ENCODE measurements around the gene TRAF3IP1. TPM values are rescaled to one million over a fixed set of nuclear protein-coding genes. Genes with fewer than 3 reads are reported as not detected.

TRAF3IP1 gene
- total RNA-seq, 4 donors from 2014 or later = 19.6 to 28.4 (median 21.7) TPM

- H3K4me1 ChIP-seq = no peaks in the 10 kb centered on the region
- H3K4me3 ChIP-seq = no peak overlapping the region
- WGBS, 2 donors (ENCODE audit: low coverage in 1 of 2) = 100% methylated on average over 1 of the region's 2 CpGs; no CpG with 5 or more reads in 1 of the 2 donors
- H3K36me3 ChIP-seq = peaks cover 0 to 39% of the 10 kb centered on the region in 2 donors
- H3K27ac ChIP-seq = no peak overlapping the region
- no peaks in the 10 kb centered on the region for H3K9me3 ChIP-seq
- no peak for ATAC-seq
- TF ChIP-seq CTCF (IDR thresholded peaks at IDR 0.05) (no peak), EP300 (IDR thresholded peaks at IDR 0.05) (no peak), POLR2AphosphoS5 (IDR thresholded peaks at IDR 0.05) (no peak), POLR2A (IDR thresholded peaks at IDR 0.05) (no peak)
- no peaks in the 10 kb centered on the region for H3K27me3 ChIP-seq
Observed at GRCh38 chr2:238336151-238336550, 15.8 kb downstream of the TRAF3IP1 start.

- no peak overlapping the region for H3K27ac ChIP-seq
- H3K4me1 ChIP-seq = no peaks in the 10 kb centered on the region
- TF ChIP-seq POLR2A (IDR thresholded peaks at IDR 0.05) (no peak), CTCF (IDR thresholded peaks at IDR 0.05) (no peak), POLR2AphosphoS5 (IDR thresholded peaks at IDR 0.05) (no peak), EP300 (IDR thresholded peaks at IDR 0.05) (no peak)
- ATAC-seq = no peak
- H3K36me3 ChIP-seq = peaks cover 0 to 33% of the 10 kb centered on the region in 2 donors
- WGBS, 2 donors (ENCODE audit: low coverage in 1 of 2) = 80 to 90% methylated on average over 3 to 4 of the region's 5 CpGs
- no peaks in the 10 kb centered on the region for H3K27me3 ChIP-seq
- H3K4me3 ChIP-seq = no peak overlapping the region
- H3K9me3 ChIP-seq = no peaks in the 10 kb centered on the region
Observed at GRCh38 chr2:238336793-238337444, 16.6 kb downstream of the TRAF3IP1 start.

- Histone ChIP-seq H3K36me3 (peaks cover 0 to 31% of the 10 kb centered on the region in 2 donors), H3K4me3 (no peak overlapping the region), H3K27me3 (no peaks in the 10 kb centered on the region), H3K27ac (no peak overlapping the region), H3K4me1 (no peaks in the 10 kb centered on the region), H3K9me3 (no peaks in the 10 kb centered on the region)
- WGBS, 2 donors (ENCODE audit: low coverage in 1 of 2) = 83 to 85% methylated on average over 1 to 5 of the region's 5 CpGs
- ATAC-seq = no peak
- no peak for TF ChIP-seq POLR2A (IDR thresholded peaks at IDR 0.05)
- no peak for TF ChIP-seq CTCF (IDR thresholded peaks at IDR 0.05)
- TF ChIP-seq EP300 (IDR thresholded peaks at IDR 0.05) = no peak
- no peak for TF ChIP-seq POLR2AphosphoS5 (IDR thresholded peaks at IDR 0.05)
Observed at GRCh38 chr2:238337846-238338245, 17.5 kb downstream of the TRAF3IP1 start.

- no peak overlapping the region for H3K4me3 ChIP-seq
- no peaks in the 10 kb centered on the region for H3K27me3 ChIP-seq
- no peaks in the 10 kb centered on the region for H3K4me1 ChIP-seq
- no peak for ATAC-seq
- H3K36me3 ChIP-seq = peaks cover 0 to 31% of the 10 kb centered on the region in 2 donors
- no peaks in the 10 kb centered on the region for H3K9me3 ChIP-seq
- no peak overlapping the region for H3K27ac ChIP-seq
- TF ChIP-seq POLR2A (IDR thresholded peaks at IDR 0.05) = no peak
- no peak for TF ChIP-seq POLR2AphosphoS5 (IDR thresholded peaks at IDR 0.05)
- no peak for TF ChIP-seq EP300 (IDR thresholded peaks at IDR 0.05)
- 73% methylated on average over 13 to 15 of the region's 15 CpGs for WGBS, 2 donors (ENCODE audit: low coverage in 1 of 2)
Observed at GRCh38 chr2:238338710-238339394, 18.5 kb downstream of the TRAF3IP1 start.

GRCh38 chr2:238339395-238339780 is 19.1 kb downstream of the TRAF3IP1 start:
- H3K9me3 ChIP-seq = no peaks in the 10 kb centered on the region
- peaks cover 0 to 32% of the 10 kb centered on the region in 2 donors for H3K36me3 ChIP-seq
- H3K4me1 ChIP-seq = no peaks in the 10 kb centered on the region
- TF ChIP-seq EP300 (IDR thresholded peaks at IDR 0.05) = no peak
- no peak for TF ChIP-seq CTCF (IDR thresholded peaks at IDR 0.05)
- TF ChIP-seq POLR2AphosphoS5 (IDR thresholded peaks at IDR 0.05) = no peak
- no peak for TF ChIP-seq POLR2A (IDR thresholded peaks at IDR 0.05)
- no peak for ATAC-seq
- no peaks in the 10 kb centered on the region for H3K27me3 ChIP-seq
- no peak overlapping the region for H3K27ac ChIP-seq
- WGBS, 2 donors (ENCODE audit: low coverage in 1 of 2) = 76 to 80% methylated on average over 1 to 3 of the region's 11 CpGs
- no peak overlapping the region for H3K4me3 ChIP-seq
